PC-9 (cell line): ENCODE measurements around the gene HDAC2.

Source experiments
- CTCF ChIP-seq: fragments of 200-600 bp; sonication (generic); conservative IDR thresholded peaks from 2 replicates; pipeline ENCODE4 v1.6.1; 2017; ENCODE audit warnings: mixed run types, antibody characterized with exemption, mild to moderate bottlenecking, moderate library complexity
- EZH2 ChIP-seq: fragments of 200-600 bp; sonication (generic); IDR thresholded peaks from 2 replicates; pipeline ENCODE4 v1.8.0; 2017; ENCODE audit warnings: antibody characterized with exemption, low read depth

- TF ChIP-seq CTCF: no peak
- TF ChIP-seq EZH2: no peak
Observed at GRCh38 chr6:113924312-113924723, 46.6 kb downstream of the HDAC2 start.
